WTC11 (cell line): Measurements from ENCODE around the gene IL20RB.

ENCODE experiments used
- AFF4 ChIP-seq: sonication (generic); formaldehyde crosslinking; IDR thresholded peaks from 2 replicates; pipeline ENCODE4 v1.8.1; 2023; ENCODE audit warnings: mild to moderate bottlenecking, missing genetic modification reagents, borderline replicate concordance
- ATF6 ChIP-seq: sonication (generic); formaldehyde crosslinking; IDR thresholded peaks from 2 replicates; pipeline ENCODE4 v1.8.1; 2023; ENCODE audit warnings: mild to moderate bottlenecking, missing genetic modification reagents
- CREB1 ChIP-seq: sonication (generic); formaldehyde crosslinking; IDR thresholded peaks from 2 replicates; pipeline ENCODE4 v1.8.0; 2023; ENCODE audit warnings: mild to moderate bottlenecking, missing genetic modification reagents
- CTCF ChIP-seq: fragments of 200-600 bp; IDR thresholded peaks from 2 replicates; pipeline ENCODE4 v1.8.0; 2022; ENCODE audit warnings: antibody characterized with exemption
- E2F5 ChIP-seq: sonication (generic); formaldehyde crosslinking; IDR thresholded peaks from 2 replicates; pipeline ENCODE4 v1.8.1; 2022; ENCODE audit warnings: mild to moderate bottlenecking, moderate library complexity, missing genetic modification reagents
- FOXK1 ChIP-seq: sonication (generic); formaldehyde crosslinking; IDR thresholded peaks from 2 replicates; pipeline ENCODE4 v1.8.0; 2022; ENCODE audit warnings: mild to moderate bottlenecking, moderate library complexity, missing genetic modification reagents
- IRF2 ChIP-seq: sonication (generic); formaldehyde crosslinking; IDR thresholded peaks from 2 replicates; pipeline ENCODE4 v1.8.0; 2022; ENCODE audit warnings: low read depth, missing genetic modification reagents, borderline replicate concordance
- MAX ChIP-seq: sonication (generic); formaldehyde crosslinking; IDR thresholded peaks from 2 replicates; pipeline ENCODE4 v1.8.0; 2022; ENCODE audit warnings: mild to moderate bottlenecking, missing genetic modification reagents
- MLX ChIP-seq: sonication (generic); formaldehyde crosslinking; IDR thresholded peaks from 2 replicates; pipeline ENCODE4 v1.8.1; 2023; ENCODE audit warnings: mild to moderate bottlenecking, missing genetic modification reagents, moderate library complexity
- NFYB ChIP-seq: sonication (generic); formaldehyde crosslinking; conservative IDR thresholded peaks from 2 replicates; pipeline ENCODE4 v1.8.0; 2022; ENCODE audit warnings: low read depth, missing genetic modification reagents
- NR2C2 ChIP-seq: sonication (generic); formaldehyde crosslinking; IDR thresholded peaks from 2 replicates; pipeline ENCODE4 v1.8.0; 2022; ENCODE audit warnings: mild to moderate bottlenecking, missing genetic modification reagents
- ZNF281 ChIP-seq: sonication (generic); formaldehyde crosslinking; IDR thresholded peaks from 2 replicates; pipeline ENCODE4 v1.8.0; 2023; ENCODE audit warnings: mild to moderate bottlenecking, missing genetic modification reagents
- ZNF425 ChIP-seq: fragments of 250-450 bp; sonication (Bioruptor Pico); conservative IDR thresholded peaks from 2 replicates; pipeline ENCODE4 v1.9.0; 2021; ENCODE audit warnings: mild to moderate bottlenecking
- ZNF512 ChIP-seq: sonication (generic); formaldehyde crosslinking; IDR thresholded peaks from 2 replicates; pipeline ENCODE4 v1.8.1; 2022; ENCODE audit warnings: missing genetic modification reagents, borderline replicate concordance

GRCh38 chr3:136984837-136985236 lies 27.1 kb downstream of the IL20RB start:
- no peak for TF ChIP-seq MAX
- TF ChIP-seq FOXK1 (CRISPR knock-in tag) = no peak
- no peak for TF ChIP-seq ZNF281 (CRISPR knock-in tag)
- no peak for TF ChIP-seq CTCF
- no peak for TF ChIP-seq ZNF425 (CRISPR knock-in tag)
- no peak for TF ChIP-seq NFYB (CRISPR knock-in tag)
- TF ChIP-seq ATF6 (CRISPR knock-in tag) = no peak
- TF ChIP-seq AFF4 (CRISPR knock-in tag) = no peak
- TF ChIP-seq ZNF512 (CRISPR knock-in tag) = no peak
- no peak for TF ChIP-seq E2F5 (CRISPR knock-in tag)
- TF ChIP-seq IRF2 = no peak
- TF ChIP-seq CREB1 (CRISPR knock-in tag) = no peak
- TF ChIP-seq MLX = no peak
- no peak for TF ChIP-seq NR2C2 (CRISPR knock-in tag)
